NCI-H2196 treated with DMSO at 0.1 percent for 48 hours (cell line): Measurements from ENCODE around the gene MRPS27.

Experiments used
- DNase-seq: peaks from one replicate; lab custom pipeline; 2025; ENCODE audit not compliant: unreplicated experiment; lab: John Stamatoyannopoulos, UW

MRPS27 gene

GRCh38 chr5:72234868-72235267 is 85.2 kb downstream of the MRPS27 start:
- no peak for DNase-seq

GRCh38 chr5:72234265-72234700 is 85.8 kb downstream of the MRPS27 start:
- no peak for DNase-seq

DNA sequence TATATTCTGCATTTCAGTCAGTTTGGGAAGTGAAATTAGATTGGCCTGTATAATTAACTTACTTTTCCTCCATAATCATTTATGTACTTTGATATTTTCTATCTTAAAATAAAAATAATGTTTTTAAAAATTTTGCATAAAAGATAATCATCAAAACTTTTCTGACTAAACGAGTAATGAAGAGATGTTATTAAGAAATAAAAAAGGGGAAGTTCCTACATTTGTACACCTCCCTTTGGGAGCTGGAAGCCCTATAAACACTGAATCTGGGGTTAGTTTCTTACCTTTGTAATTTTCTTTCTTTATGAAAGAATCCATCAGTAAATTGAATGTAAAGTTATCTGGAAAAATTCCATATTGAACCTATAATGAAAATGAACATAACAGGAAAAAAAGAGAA is 86.2 kb downstream of the MRPS27 start:
- no peak for DNase-seq

DNA sequence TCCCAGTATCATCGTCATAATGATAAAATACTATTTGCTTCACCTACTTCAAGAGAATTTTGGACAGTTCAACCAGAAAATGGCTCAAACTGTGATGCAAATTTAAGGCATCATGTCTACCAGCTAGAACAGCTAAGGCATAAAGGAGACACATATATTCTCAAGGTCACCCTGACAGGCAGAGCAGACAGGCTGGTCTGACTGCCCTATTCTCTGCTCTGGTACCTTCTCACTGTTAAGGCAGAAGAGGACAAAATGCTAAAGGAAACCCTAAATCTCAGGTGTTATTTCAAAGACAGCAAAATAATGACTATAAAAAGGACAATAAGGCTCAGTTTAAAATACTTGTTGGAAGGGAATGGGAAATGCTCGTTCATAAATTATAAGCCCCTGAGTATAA is 87.2 kb downstream of the MRPS27 start:
- no peak for DNase-seq

DNA sequence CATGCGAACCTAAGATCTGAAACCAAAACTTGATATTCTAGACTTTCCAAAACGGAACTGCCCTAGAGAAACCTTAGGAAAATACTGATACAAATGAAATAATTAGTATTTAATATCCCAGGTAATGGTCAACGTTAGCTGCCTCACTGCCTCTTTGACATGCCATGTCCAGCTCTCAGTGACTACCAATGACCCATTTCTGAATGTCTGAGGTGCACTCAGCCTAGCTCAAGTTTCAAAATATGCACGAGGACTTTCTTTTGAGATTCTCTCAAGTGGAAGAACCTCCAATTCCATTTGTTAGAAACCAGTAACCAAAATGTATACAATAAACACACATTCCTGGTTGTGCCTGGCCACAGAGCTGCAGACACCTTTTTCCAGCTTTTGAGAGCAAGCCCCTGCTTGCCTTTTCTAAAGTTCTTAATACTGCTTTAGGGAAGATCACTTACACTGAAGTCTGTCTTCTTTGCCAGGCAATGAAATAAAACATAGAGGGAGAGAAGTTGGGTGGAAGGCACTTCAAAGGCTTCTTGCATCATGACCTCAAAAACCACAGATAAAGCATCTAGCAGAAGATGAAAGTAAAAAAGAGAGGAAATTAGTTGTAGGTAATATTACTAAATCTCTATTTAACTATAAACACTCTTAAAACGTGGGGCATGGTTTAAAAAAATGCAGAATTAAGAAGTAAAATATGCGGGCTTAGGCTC is 87.9 kb downstream of the MRPS27 start:
- DNase-seq, result no peak

- DNase-seq, result no peak
These were observed 91.1 kb downstream of the MRPS27 start for GRCh38 chr5:72228960-72229359.

DNA sequence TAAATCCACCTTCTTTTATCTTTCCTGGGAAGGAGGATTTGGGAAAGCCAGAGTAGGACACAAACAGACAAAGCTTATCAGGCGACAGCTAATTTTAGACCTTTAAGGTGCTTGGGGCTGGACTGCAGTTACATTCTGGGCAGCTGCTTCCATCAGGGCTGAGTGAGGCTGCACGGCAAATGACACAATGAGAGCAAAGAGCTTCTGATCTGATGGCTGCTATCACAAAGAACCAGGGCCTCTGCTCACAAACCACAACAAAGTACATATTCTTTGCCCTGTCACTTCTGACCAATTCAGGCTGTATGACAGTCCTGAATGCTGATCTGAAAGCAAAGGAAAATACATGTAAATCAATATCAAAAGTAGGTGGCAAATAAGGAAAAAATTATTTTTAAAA is 93.1 kb downstream of the MRPS27 start:
- no peak for DNase-seq

DNA sequence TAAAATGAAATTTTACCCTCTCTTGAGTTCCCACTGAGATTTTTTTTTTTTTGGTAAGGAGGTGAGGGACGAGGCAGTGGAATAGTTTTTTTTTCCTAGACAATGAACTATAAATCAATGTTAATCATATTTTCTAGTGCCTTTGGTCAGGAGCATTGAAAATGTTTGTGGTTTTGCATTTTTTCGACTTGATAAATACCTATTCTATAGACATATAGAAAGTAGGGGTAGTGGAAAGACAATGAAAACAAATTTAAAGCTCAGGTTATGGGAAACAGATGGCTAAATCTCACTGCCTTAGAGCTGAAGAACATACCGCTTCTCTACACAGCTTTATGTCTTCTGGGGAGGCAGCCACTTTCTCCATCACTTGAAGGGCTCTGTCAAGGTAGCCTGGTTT is 94.3 kb downstream of the MRPS27 start:
- no peak for DNase-seq

- DNase-seq, result no peak
These were observed 95.0 kb downstream of the MRPS27 start for GRCh38 chr5:72224946-72225463.

GRCh38 chr5:72223371-72223770 is 96.7 kb downstream of the MRPS27 start:
- DNase-seq, result no peak

- no peak for DNase-seq
These were observed 97.5 kb downstream of the MRPS27 start for GRCh38 chr5:72222521-72222920.

DNA sequence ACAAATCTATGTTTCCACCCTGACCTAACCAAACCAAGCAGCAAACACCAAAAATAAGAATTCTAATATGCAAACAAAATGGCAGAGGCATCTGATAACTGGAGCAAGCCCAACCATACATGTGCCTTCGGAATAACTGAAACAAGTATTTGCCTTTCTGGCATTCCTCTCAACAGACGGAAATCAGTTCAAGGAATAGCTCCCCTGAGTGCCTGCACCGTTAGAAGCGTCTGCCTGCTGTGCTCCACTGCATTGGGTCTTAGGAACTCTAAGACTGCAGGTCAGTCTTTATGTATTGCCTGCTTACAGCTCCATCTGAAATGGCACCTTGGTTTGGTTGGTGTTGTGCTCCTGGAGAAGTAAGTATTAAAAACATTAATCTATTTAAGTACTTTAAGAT is 98.5 kb downstream of the MRPS27 start:
- DNase-seq, result no peak

- no peak for DNase-seq
These were observed 98.9 kb downstream of the MRPS27 start for GRCh38 chr5:72221099-72221498.

DNA sequence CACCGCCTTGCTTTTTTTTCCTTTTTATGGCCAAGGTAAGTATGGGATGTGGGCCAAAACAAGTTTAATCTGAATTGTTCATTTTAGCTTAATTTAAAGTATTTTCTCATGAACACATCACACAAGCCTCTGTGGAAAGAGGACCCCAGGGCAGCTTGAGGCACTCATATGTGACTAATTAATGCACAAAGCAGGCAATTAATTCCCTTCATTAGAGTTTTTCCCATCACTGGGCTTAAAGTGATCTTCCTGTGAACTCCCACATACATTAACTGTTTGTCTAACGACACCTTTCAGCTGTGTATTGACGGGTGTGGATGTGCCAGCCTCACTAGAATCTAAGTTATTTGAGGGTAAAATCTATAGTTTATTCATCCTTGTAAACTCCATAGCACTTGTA is 103.3 kb downstream of the MRPS27 start:
- no peak for DNase-seq

DNA sequence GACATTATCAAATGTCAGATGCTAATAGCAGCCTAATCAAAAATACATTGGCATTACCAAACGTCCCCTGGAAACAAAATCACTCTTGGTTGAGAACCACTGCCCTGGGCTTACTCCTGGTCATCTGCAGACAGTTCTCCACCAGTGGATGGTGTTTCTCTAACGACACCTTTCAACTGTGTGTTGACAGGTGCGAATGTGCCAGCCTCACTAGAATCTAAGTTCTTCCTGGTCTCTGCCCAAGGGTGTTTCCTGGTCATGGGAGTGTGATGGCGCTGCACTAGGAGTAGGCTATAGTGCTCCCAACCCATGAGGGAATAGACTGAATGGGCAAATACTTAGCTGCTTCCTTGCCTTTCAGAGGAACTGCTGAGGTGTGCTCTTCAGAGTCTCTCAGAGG is 105.9 kb downstream of the MRPS27 start:
- DNase-seq, result no peak

GRCh38 chr5:72213482-72213881 is 106.6 kb downstream of the MRPS27 start:
- DNase-seq, result no peak

DNA sequence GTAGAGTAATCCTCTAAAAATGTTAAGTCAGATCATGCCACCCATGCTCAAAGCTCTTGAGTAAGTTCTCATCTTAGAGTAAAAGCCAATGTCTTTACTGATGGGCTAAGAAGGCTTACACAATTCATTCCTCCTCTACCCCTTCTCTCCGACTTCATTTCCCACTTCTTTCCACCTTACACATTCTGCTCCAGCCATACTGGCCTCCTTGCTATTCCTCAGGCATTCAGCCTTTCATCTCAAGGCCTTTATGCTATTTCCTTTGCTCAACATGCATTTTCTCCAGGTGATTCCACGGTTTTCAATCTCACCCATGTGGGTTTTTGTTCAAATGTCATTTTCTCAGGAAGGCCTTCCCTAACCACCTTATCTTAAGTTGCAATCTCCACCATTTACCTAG is 107.9 kb downstream of the MRPS27 start:
- no peak for DNase-seq

GRCh38 chr5:72210888-72211678 is 109.0 kb downstream of the MRPS27 start:
- no peak for DNase-seq

DNA sequence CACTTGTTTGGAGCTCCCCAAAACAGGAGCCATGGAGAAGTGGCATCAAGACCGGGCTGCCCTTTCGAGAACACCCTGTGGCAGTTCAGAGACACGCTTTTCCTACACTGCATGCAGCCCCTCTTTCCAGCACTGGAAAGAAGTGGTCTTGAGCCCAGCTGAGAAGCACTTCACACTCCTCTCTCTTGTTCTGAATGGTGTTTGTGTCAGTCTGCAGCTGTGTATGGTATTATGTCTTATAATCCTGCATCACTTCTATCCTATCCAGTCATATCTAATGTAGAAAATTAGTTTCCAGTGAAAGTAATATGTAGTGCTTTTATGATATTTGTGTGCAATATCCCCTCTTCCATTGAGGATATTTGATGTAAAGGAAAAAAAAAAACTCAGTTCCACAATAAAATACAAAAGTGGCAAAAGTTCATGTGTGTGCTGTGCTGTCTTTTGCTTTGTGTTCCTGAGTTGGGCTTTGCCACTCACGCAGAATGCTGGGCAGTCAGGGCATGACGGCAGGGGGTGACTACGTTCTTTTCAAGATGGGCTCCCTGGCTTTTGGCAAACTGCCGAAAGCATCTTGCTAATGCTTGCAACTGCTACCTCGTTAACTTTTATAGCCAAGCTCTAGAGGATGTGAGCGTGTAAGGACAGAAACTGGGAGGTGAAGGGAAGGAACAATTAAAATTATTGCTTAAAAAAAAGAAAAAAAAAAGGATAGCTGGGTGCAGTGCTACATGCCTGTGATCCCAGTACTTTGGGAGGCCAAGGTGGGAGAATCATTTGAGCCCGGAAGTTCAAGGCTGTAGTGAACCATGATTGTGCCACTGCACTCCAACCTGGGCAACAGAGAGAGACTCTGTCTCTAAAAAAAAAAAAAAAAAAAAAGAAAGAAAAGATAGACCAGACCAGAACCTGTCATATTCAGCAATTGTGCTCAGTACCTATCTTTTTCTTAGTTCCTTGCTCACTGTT is 110.6 kb downstream of the MRPS27 start:
- peak; percentile 31 for DNase-seq

GRCh38 chr5:72208324-72208926 is 111.6 kb downstream of the MRPS27 start:
- DNase-seq, result no peak

DNA sequence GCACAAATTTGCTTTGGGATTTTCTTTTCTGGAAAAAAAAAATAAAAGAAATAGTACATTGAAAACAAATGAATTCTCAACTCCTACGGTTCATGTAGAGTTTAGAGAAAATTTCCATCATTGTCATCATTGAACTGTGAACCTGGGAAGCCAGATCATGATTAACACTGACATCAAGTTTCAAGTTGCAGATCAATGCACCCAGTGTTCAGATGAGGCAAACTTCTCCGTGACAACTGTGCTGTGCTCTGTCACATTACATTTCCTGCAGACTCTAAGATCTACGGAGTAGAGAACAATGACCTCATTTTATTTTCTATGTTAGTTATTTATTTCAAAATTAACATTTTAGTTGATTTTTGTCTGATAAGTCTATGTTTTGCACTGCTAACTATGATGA is 113.0 kb downstream of the MRPS27 start:
- no peak for DNase-seq
